Measurements from ENCODE around the gene CHD9.

GRCh38 chr16:53153130-53153529 is 98.3 kb downstream of the CHD9 start:
- TF ChIP-seq POLR2A (IDR thresholded peaks at IDR 0.05; ENCODE audit: extremely low read depth, insufficient read length) (no peak), CTCF (IDR thresholded peaks at IDR 0.05; ENCODE audit: low read depth, low read length) (no peak), MAX (IDR thresholded peaks at IDR 0.05; ENCODE audit: low read depth, low read length) (no peak), MYC (IDR thresholded peaks at IDR 0.05; ENCODE audit: low read depth, low read length) (no peak)
